ENCODE results near the gene CCDC157.

- TF ChIP-seq CTCF (IDR thresholded peaks at IDR 0.05; ENCODE audit: low read length) (no peak), EZH2 (IDR thresholded peaks at IDR 0.05; ENCODE audit: borderline replicate concordance, low read length) (no peak)
Measured at GRCh38 chr22:30340911-30341685, 15.7 kb upstream of the CCDC157 start.
